ENCODE measurements around the gene SNCG.

DNA sequence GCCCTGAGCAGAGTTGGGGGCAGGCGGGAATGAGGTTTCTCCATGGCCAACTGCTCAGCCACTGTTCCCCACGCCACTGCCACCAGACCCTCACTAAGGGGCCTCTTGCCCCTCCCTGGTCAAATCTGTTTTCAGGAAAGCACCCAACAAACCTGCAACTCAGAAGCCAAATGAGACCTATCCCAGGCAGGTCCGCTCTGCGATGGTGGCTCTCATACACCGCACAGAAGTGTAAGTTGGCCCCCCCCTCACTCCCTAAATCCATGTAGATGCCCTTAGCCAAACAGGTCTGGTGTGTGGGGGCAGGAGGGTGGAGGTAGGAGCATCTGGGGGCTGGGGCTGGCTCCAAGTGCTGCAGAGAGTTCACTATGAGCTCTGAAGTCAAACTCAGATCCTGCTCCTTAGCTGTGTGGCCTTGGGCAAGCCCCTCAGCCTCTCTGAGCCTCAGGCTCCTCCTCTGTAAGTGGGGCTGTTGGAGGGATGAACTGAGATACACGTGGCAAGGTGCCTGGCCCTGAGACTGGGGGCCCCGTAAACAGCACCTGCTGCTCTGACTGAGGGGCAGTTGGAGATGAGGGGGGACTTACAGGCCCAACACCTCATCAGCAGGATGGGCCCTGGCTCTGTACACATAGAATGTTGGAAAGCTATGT is 2.1 kb upstream of the SNCG start:
- TF ChIP-seq POLR2AphosphoS5 (IDR thresholded peaks at IDR 0.05; ENCODE audit: borderline replicate concordance, low read depth, low read length) (no peak), FOXP2 (optimal IDR thresholded peaks at IDR 0.05; ENCODE audit: control extremely low read depth, extremely low read length, insufficient read depth) (no peak)
